Stomach smooth muscle (tissue), 2 donors: Measurements from ENCODE around the gene MAP7D1.

Source experiments
- H3K27ac ChIP-seq: one replicate; pipeline ENCODE4 v1.7.0; 2013; ENCODE audit warnings: mild to moderate bottlenecking, low read length, inconsistent platforms
- H3K27me3 ChIP-seq, 2 donors: one replicate each; pipeline ENCODE4 v1.7.0; 2013; ENCODE audit warnings: low read length in 2 of 2; ENCODE audit not compliant: insufficient read depth in 2 of 2, control insufficient read depth in 1 of 2
- H3K36me3 ChIP-seq, 2 donors: one replicate each; pipeline ENCODE4 v1.7.0; 2013; ENCODE audit warnings: low read length in 2 of 2; ENCODE audit not compliant: control insufficient read depth in 2 of 2, insufficient read depth in 2 of 2
- H3K4me1 ChIP-seq: one replicate; pipeline ENCODE4 v1.7.0; 2013; ENCODE audit warnings: low read length; ENCODE audit not compliant: control insufficient read depth, insufficient read depth
- H3K4me3 ChIP-seq, 2 donors: one replicate each; pipeline ENCODE4 v1.7.0; 2013; ENCODE audit warnings: low read length in 2 of 2
- H3K9ac ChIP-seq, 2 donors: one replicate each; pipeline ENCODE4 v1.7.0; 2013; ENCODE audit warnings: low read length in 2 of 2, mild to moderate bottlenecking in 1 of 2
- H3K9me3 ChIP-seq, 2 donors: one replicate each; pipeline ENCODE4 v1.7.0; 2013; ENCODE audit warnings: low read length in 2 of 2; ENCODE audit not compliant: control insufficient read depth in 2 of 2
- donor health status: healthy.
- donor health status: Pancreatic carcinoma.

MAP7D1 gene

GRCh38 chr1:36137776-36138175 lies 18.2 kb upstream of the MAP7D1 start:
- Histone ChIP-seq H3K9ac (peak overlapping the region in 1 of 2 donors; percentile 1), H3K4me1 (peaks cover 44% of the 10 kb centered on the region), H3K9me3 (no peaks in the 10 kb centered on the region), H3K4me3 (no peak overlapping the region), H3K27me3 (no peaks in the 10 kb centered on the region), H3K36me3 (peaks cover 16 to 20% of the 10 kb centered on the region in 2 donors), H3K27ac (peak overlapping the region; percentile 53)

- Histone ChIP-seq H3K4me3 (no peak overlapping the region), H3K4me1 (peaks cover 32% of the 10 kb centered on the region), H3K27me3 (no peaks in the 10 kb centered on the region), H3K9ac (no peak overlapping the region), H3K36me3 (peaks cover 16 to 20% of the 10 kb centered on the region in 2 donors), H3K27ac (no peak overlapping the region), H3K9me3 (no peaks in the 10 kb centered on the region)
These were observed 16.4 kb upstream of the MAP7D1 start for GRCh38 chr1:36139521-36139920.

GRCh38 chr1:36142121-36142520 lies 13.8 kb upstream of the MAP7D1 start:
- Histone ChIP-seq H3K36me3 (peaks cover 16 to 17% of the 10 kb centered on the region in 2 donors), H3K4me3 (no peak overlapping the region), H3K27ac (peak overlapping the region; percentile 24), H3K9me3 (no peaks in the 10 kb centered on the region), H3K27me3 (no peaks in the 10 kb centered on the region), H3K9ac (no peak overlapping the region), H3K4me1 (peaks cover 14% of the 10 kb centered on the region)

GRCh38 chr1:36143424-36143823 lies 12.5 kb upstream of the MAP7D1 start:
- no peak overlapping the region for H3K27ac ChIP-seq

GRCh38 chr1:36144413-36144812 lies 11.5 kb upstream of the MAP7D1 start:
- H3K36me3 ChIP-seq = peaks cover under 1 to 5% of the 10 kb centered on the region in 2 donors
- no peaks in the 10 kb centered on the region for H3K9me3 ChIP-seq
- peaks cover 28% of the 10 kb centered on the region for H3K4me1 ChIP-seq
- H3K9ac ChIP-seq = no peak overlapping the region
- H3K27me3 ChIP-seq = no peaks in the 10 kb centered on the region
- no peak overlapping the region for H3K27ac ChIP-seq
- H3K4me3 ChIP-seq = no peak overlapping the region

More at GRCh38 chr1:36143424-36143823, 12.5 kb upstream of the MAP7D1 start:
- Histone ChIP-seq H3K9me3 (no peaks in the 10 kb centered on the region), H3K4me1 (peaks cover 20% of the 10 kb centered on the region), H3K9ac (no peak overlapping the region), H3K36me3 (peaks cover 3 to 6% of the 10 kb centered on the region in 2 donors), H3K27me3 (no peaks in the 10 kb centered on the region), H3K4me3 (no peak overlapping the region)

GRCh38 chr1:36148821-36149236 lies 7.1 kb upstream of the MAP7D1 start:
- Histone ChIP-seq H3K9me3 (no peaks in the 10 kb centered on the region), H3K36me3 (no peaks in the 10 kb centered on the region), H3K4me3 (peak overlapping the region; percentile 82 to 89), H3K27ac (peak overlapping the region; percentile 99), H3K4me1 (peaks cover 51% of the 10 kb centered on the region), H3K9ac (peak overlapping the region; percentile 78 to 88), H3K27me3 (no peaks in the 10 kb centered on the region)

- H3K27me3 ChIP-seq = no peaks in the 10 kb centered on the region
- no peaks in the 10 kb centered on the region for H3K36me3 ChIP-seq
- peak within 1 kb of the TSS; percentile 99 for H3K27ac ChIP-seq
- H3K4me3 ChIP-seq = peak within 1 kb of the TSS; percentile 82 to 89
- peak within 1 kb of the TSS; percentile 78 to 88 for H3K9ac ChIP-seq
- peaks cover 54% of the 10 kb centered on the region for H3K4me1 ChIP-seq
- H3K9me3 ChIP-seq = no peaks in the 10 kb centered on the region
These were observed 6.6 kb upstream of the MAP7D1 start, which contains the start of gene TRAPPC3 for GRCh38 chr1:36149237-36149972. Gene TRAPPC3 (minus strand): TSS chr1:36149486. CDS start chr1:36149378, 108 bp downstream.

GRCh38 chr1:36149973-36150295 lies 6.0 kb upstream of the MAP7D1 start:
- Histone ChIP-seq H3K27me3 (no peaks in the 10 kb centered on the region), H3K4me1 (peaks cover 59% of the 10 kb centered on the region), H3K4me3 (peak overlapping the region; percentile 47 to 89), H3K36me3 (no peaks in the 10 kb centered on the region), H3K9me3 (no peaks in the 10 kb centered on the region), H3K9ac (peak overlapping the region; percentile 76 to 78), H3K27ac (peak overlapping the region; percentile 99)

GRCh38 chr1:36150296-36151133 lies 5.4 kb upstream of the MAP7D1 start:
- Histone ChIP-seq H3K27ac (peak overlapping the region; percentile 99), H3K4me1 (peaks cover 64% of the 10 kb centered on the region), H3K9ac (peak overlapping the region; percentile 76 to 78), H3K4me3 (peak overlapping the region; percentile 47 to 89), H3K27me3 (no peaks in the 10 kb centered on the region), H3K9me3 (no peaks in the 10 kb centered on the region), H3K36me3 (no peaks in the 10 kb centered on the region)

- Histone ChIP-seq H3K9ac (peak overlapping the region; percentile 35 to 66), H3K27ac (peak overlapping the region; percentile 99), H3K36me3 (no peaks in the 10 kb centered on the region), H3K27me3 (no peaks in the 10 kb centered on the region), H3K4me3 (peak overlapping the region; percentile 34 to 35), H3K9me3 (no peaks in the 10 kb centered on the region), H3K4me1 (peaks cover 66% of the 10 kb centered on the region)
These were observed 4.7 kb upstream of the MAP7D1 start for GRCh38 chr1:36151134-36151844.
